ENCODE data around the gene FLAD1. TPM values are rescaled to one million over a fixed set of nuclear protein-coding genes. Genes with fewer than 3 reads are reported as not detected.

Gene FLAD1
- total RNA-seq, 1 experiment from 2014 or later, result 82.4 TPM

DNA sequence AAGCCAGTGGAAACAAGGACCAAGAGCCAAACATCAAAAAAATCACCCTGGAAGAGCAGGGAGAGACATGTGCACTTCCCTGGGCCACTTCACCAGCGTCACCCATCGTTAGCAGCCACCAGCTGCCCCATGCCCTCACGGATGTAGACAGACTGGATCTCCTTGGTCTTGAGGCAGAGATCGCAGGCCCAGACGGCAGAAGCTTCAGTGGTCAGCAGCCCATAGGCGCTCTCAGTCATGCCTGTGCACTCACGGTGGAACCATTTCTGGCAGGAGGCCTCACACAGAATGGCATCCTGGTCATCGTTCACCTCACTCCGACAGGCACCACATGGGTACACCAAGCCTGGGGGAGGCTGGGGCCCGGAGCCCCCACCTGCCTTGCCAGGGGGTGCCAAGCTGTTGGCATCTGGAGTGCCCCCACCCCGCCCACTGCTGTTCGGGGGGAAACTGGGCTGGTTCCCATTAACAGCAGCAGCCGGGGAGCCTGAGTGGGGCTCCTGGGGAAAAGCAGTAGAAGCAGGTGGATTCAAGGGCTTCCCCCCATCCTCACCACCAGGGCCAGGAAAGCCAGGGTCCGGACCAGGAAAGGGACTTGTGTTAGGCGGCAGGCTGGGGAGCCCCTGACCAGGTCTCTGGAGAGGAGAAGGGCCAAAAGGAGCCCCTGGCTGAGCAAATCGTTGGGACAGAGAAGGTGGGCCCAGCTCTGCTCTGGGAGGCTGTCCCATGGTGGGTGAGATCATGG is 24.3 kb upstream of the FLAD1 start:
- CTCF ChIA-PET, result no interaction called here
- no peaks in the 10 kb centered on the region for H3K9me3 ChIP-seq (ENCODE audit: low read depth, low read length, poor library complexity, severe bottlenecking)
- H3K27me3 ChIP-seq (replicated peaks; ENCODE audit: insufficient read depth, low read depth, low read length, poor library complexity), result no peaks in the 10 kb centered on the region
- no TSS peak for BruUV-seq (replicated peaks)
- no peak for DNase-seq (ENCODE audit: low spot score)
- H3K4me3 ChIP-seq (ENCODE audit: low read depth, low read length, poor library complexity, severe bottlenecking), result no peak overlapping the region
- no peak overlapping the region for H3K27ac ChIP-seq (ENCODE audit: low read depth, low read length, poor library complexity, severe bottlenecking)
- POLR2A ChIA-PET (ENCODE audit: low non-redundant PET), result no interaction called here
- H3K4me1 ChIP-seq (ENCODE audit: insufficient read depth, low read length, poor library complexity, severe bottlenecking), result peaks cover 27% of the 10 kb centered on the region
- no peak for TF ChIP-seq EZH2 (IDR thresholded peaks at IDR 0.05; ENCODE audit: borderline replicate concordance, low read depth, low read length, poor library complexity, severe bottlenecking)
- TF ChIP-seq, protein P1, sequence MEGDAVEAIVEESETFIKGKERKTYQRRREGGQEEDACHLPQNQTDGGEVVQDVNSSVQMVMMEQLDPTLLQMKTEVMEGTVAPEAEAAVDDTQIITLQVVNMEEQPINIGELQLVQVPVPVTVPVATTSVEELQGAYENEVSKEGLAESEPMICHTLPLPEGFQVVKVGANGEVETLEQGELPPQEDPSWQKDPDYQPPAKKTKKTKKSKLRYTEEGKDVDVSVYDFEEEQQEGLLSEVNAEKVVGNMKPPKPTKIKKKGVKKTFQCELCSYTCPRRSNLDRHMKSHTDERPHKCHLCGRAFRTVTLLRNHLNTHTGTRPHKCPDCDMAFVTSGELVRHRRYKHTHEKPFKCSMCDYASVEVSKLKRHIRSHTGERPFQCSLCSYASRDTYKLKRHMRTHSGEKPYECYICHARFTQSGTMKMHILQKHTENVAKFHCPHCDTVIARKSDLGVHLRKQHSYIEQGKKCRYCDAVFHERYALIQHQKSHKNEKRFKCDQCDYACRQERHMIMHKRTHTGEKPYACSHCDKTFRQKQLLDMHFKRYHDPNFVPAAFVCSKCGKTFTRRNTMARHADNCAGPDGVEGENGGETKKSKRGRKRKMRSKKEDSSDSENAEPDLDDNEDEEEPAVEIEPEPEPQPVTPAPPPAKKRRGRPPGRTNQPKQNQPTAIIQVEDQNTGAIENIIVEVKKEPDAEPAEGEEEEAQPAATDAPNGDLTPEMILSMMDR (conservative IDR thresholded peaks at IDR 0.05; ENCODE audit: low read depth, low read length), result no peak
- H3K36me3 ChIP-seq (ENCODE audit: insufficient read depth, low read length, poor library complexity, severe bottlenecking), result peaks cover 33% of the 10 kb centered on the region
- intact Hi-C loops (cut with micrococcal nuclease; ENCODE audit: unreplicated experiment), result no loop called here

- DNase-seq (ENCODE audit: low spot score), result no peak
- no peak for TF ChIP-seq EZH2 (IDR thresholded peaks at IDR 0.05; ENCODE audit: borderline replicate concordance, low read depth, low read length, poor library complexity, severe bottlenecking)
- TF ChIP-seq, protein P1 (conservative IDR thresholded peaks at IDR 0.05; ENCODE audit: low read depth, low read length), result no peak
- CTCF ChIA-PET, result interaction anchor here (0.6 kb wide), 1 partner anchor 40 kb away, joined by 4 read pairs; no protein-coding TSS in a partner anchor
- Histone ChIP-seq H3K36me3 (ENCODE audit: insufficient read depth, low read length, poor library complexity, severe bottlenecking) (peaks cover 37% of the 10 kb centered on the region), H3K27ac (ENCODE audit: low read depth, low read length, poor library complexity, severe bottlenecking) (no peak overlapping the region), H3K9me3 (ENCODE audit: low read depth, low read length, poor library complexity, severe bottlenecking) (no peaks in the 10 kb centered on the region), H3K27me3 (replicated peaks; ENCODE audit: insufficient read depth, low read depth, low read length, poor library complexity) (no peaks in the 10 kb centered on the region), H3K4me1 (ENCODE audit: insufficient read depth, low read length, poor library complexity, severe bottlenecking) (peaks cover 27% of the 10 kb centered on the region), H3K4me3 (ENCODE audit: low read depth, low read length, poor library complexity, severe bottlenecking) (no peak overlapping the region)
- POLR2A ChIA-PET (ENCODE audit: low non-redundant PET), result no interaction called here
- BruUV-seq (replicated peaks), result no TSS peak
- intact Hi-C loops (cut with micrococcal nuclease; ENCODE audit: unreplicated experiment), result no loop called here
Measured at GRCh38 chr1:154959426-154959780, 23.7 kb upstream of the FLAD1 start.

- intact Hi-C loops (cut with micrococcal nuclease; ENCODE audit: unreplicated experiment), result loop anchor here (5.0 kb wide), 2 partner anchors 37 to 102 kb away; partner anchors contain the start of gene EFNA4
- H3K4me1 ChIP-seq (ENCODE audit: insufficient read depth, low read length, poor library complexity, severe bottlenecking), result peaks cover 22% of the 10 kb centered on the region
- peak overlapping the region; percentile 99 for H3K27ac ChIP-seq (ENCODE audit: low read depth, low read length, poor library complexity, severe bottlenecking)
- TSS peak; percentile 39 for BruUV-seq (replicated peaks)
- no peaks in the 10 kb centered on the region for H3K27me3 ChIP-seq (replicated peaks; ENCODE audit: insufficient read depth, low read depth, low read length, poor library complexity)
- no peaks in the 10 kb centered on the region for H3K9me3 ChIP-seq (ENCODE audit: low read depth, low read length, poor library complexity, severe bottlenecking)
- TF ChIP-seq EZH2 (IDR thresholded peaks at IDR 0.05; ENCODE audit: borderline replicate concordance, low read depth, low read length, poor library complexity, severe bottlenecking), result no peak
- TF ChIP-seq, protein P1 (conservative IDR thresholded peaks at IDR 0.05; ENCODE audit: low read depth, low read length), result no peak
- DNase-seq (ENCODE audit: low spot score), result no peak
- peak overlapping the region; percentile 97 for H3K4me3 ChIP-seq (ENCODE audit: low read depth, low read length, poor library complexity, severe bottlenecking)
- CTCF ChIA-PET, result interaction anchor here (1.1 kb wide), 1 partner anchor 13 kb away, joined by 4 read pairs; no protein-coding TSS in a partner anchor
- H3K36me3 ChIP-seq (ENCODE audit: insufficient read depth, low read length, poor library complexity, severe bottlenecking), result peaks cover 48% of the 10 kb centered on the region
- POLR2A ChIA-PET (ENCODE audit: low non-redundant PET), result no interaction called here
Measured at GRCh38 chr1:154960446-154961136, 22.6 kb upstream of the FLAD1 start.
